Dedifferentiated amniotic fluid mesenchymal stem cell (primary cell): ENCODE data around the gene KTN1.

ENCODE experiments used
- DNase-seq: peaks from one replicate; pipeline ENCODE4 v3.0.0-alpha.2; 2016; ENCODE audit errors: extremely low spot score

The KTN1 gene

DNA sequence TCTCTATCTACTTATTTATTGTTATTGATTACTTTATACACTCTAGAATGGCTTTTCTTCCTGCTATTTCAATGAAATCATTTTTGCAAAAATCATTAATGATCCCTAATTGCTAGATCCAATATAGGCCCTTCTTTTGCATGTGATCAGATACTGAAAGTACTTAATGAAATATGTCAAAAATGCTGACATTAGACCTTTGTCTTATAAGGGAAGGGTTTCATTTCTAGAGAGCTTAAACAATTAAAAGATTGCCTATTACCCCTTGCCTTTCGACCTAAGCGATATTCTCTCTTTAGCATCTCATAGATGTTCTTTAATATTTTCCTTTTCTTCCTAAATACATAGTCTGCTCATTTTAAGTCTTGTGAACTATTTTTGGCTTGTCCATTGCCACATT, 101.1 kb downstream of the KTN1 start:
- DNase-seq, result no peak

DNA sequence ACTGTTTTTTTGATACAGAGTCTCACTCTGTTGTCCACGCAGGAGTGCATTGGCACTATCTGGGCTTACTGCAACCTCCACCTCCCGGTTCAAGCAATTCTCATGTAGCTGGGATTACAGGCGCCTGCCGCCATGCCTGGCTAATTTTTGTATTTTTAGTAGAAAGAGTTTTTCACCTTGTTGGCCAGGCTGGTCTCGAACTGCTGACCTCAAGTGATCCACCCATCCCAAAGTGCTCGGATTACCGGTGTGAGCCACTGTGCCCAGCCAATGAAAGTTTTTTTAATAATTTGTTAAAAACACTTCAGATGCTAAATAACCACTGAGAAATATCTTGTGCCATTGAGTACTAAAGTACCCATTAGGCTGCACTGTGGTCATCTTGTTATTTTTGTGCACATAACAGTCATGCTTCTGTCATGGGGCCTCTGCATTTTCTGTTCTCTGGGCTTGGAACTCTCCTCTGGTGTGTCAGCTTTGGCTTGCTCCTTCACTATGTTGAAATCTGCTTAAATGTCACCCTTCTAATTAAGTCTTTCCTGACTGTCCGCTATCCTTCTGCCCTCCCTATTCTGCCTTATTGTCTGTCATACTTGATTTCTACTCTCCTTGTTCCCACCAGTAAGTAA, 105.1 kb downstream of the KTN1 start:
- DNase-seq, result no peak

DNA sequence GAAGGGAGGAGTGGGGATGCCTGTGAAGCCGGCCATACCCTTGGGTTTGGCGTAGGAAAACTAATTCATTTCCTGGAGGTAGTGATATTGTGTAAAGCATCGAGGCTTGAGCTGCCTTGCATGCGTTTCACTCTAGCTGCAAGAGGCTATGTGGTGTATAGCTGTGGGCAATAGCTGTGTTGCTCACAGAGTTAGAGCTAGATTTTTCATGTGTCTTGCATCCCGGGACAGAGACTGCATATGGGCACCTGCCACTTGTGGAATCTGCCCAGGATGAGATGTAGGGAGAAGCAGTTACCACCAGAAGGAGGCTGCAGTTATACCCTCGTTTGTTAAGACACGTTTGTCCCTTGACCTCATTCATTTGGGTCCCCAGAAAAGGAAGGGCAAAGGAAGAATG, 106.7 kb downstream of the KTN1 start:
- no peak for DNase-seq

DNA sequence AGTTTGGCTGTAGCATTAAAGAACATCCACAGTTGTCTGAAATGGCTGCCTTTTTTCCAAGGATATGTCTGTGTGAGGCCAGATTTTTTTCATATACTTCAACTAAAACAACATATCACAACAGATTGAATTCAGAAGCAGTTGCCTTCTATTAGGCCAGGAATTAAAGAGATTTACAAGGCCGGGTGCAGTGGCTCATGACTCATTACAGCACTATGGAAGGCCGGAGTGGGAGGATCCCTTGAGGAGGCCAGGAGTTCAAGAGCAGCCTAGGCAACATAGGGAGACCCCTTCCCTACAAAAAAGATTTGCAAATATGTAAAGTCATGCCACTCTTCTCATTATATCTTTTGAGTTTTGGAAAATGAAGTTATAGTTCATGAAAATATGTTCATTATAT, 108.6 kb downstream of the KTN1 start:
- no peak for DNase-seq

DNA sequence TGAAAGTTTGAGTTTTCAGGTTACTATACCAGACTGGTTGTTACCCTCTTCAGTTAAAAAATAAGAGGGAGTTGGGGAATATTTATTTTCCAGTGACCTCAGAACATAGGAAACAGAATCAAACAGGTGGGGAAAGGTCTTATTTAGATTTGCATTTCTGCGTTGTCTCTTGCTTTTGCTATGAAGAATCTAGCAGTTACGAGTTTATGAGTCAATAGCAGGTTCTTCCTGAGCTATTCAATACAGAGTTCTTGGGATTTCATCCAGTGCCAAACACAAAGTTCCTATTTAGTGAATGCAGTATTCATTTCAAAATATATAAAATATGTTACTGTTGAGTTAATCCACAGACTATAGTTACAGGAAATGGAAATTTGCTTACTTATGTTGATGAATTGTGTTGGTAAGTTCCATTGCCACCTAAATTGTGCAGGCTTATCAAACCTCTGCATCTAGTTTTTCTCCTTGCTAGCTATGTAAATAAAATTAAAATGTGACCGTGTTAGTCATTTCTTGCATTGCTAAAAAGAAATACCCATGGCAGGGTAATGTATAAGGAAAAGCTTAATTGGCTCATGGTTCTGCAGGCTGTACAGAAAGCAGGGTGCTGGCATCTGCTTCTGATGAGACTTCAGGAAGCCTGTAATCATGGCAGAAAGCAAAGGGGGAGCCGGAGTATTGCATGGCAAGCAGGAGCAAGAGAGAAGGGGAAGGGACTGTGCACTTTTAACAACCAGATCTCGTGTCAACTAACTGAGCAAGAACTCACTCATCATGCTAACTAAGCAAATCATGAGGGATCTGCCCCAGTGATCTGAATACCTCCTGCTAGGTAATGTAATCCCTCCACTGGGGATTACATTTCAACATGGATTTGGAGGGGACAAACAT, 110.2 kb downstream of the KTN1 start:
- no peak for DNase-seq

DNA sequence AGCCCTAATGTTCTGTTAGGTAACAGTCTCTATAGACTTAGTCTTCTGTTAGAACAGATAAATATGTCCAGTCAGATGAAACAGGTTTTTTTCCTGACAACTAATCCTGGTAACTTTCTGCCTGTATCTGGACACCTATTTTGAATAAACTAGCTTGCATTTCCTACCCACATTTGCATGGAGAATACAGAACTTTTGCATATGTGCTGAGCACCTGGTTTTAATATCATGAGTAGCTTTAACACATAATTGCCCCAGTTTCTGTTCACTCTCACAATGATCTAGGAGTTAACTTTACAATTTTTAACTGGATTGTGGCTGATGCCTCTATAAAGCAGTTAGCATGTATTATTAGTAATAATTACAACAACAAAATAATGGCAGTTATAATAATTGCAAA, 111.7 kb downstream of the KTN1 start:
- DNase-seq, result no peak

DNA sequence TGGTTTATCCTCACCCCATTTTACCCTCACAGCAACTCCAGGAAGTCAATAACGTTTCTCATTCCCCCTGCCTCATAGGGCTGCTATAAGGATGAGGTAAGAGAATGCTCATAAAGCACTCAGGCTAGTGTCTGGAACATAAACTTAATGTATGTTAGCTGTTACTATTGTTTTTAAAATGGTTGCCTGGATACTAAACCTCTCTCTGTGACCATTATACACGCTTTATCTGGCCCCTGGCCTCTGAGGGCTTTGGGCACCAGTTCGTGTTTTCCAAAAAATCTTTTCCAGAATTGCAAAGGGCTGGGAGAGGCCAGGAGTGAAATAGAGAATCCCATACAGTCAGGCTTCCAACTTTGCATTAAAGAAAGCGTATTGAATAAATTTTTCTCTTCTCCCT, 113.9 kb downstream of the KTN1 start:
- no peak for DNase-seq

DNA sequence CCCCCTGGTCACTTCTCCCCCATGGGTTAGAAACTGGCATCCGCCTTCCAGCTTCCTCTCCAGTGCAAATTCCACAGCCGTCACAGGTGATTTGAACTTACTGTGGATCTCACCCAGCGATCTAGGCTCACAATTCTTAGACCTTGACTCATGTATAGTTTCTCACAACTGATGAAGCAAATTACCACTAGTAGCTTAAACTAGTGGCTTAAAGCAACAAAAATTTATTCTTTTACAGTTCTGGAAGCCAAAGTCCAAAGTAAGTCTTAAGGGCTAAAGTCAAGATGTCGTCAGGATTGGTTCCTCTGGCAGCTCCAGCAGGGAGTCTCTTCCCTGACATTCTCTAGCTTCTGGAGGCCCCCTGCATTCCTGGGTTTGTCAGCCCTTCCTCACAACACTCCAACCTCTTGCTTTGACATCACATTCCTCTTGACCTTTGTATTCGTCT, 117.4 kb downstream of the KTN1 start:
- DNase-seq, result no peak

DNA sequence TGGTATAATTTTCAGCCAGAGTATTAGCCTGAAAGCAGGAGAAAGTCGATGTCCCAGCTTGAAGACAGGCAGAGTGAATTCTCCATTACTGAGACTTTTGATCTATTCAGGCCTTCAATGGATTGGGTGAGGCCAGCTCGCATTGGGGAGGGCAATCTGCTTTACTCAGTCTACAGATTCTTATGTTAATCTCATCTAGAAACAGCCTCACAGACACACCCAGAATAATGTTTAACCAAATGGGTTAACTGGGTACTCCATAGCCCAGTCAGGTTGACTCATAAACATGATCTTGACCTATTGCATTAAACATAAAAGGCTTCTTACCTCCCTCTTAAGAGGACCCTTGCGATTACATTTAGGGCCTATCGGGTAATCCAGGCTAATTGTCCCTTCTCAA, 118.0 kb downstream of the KTN1 start:
- no peak for DNase-seq

DNA sequence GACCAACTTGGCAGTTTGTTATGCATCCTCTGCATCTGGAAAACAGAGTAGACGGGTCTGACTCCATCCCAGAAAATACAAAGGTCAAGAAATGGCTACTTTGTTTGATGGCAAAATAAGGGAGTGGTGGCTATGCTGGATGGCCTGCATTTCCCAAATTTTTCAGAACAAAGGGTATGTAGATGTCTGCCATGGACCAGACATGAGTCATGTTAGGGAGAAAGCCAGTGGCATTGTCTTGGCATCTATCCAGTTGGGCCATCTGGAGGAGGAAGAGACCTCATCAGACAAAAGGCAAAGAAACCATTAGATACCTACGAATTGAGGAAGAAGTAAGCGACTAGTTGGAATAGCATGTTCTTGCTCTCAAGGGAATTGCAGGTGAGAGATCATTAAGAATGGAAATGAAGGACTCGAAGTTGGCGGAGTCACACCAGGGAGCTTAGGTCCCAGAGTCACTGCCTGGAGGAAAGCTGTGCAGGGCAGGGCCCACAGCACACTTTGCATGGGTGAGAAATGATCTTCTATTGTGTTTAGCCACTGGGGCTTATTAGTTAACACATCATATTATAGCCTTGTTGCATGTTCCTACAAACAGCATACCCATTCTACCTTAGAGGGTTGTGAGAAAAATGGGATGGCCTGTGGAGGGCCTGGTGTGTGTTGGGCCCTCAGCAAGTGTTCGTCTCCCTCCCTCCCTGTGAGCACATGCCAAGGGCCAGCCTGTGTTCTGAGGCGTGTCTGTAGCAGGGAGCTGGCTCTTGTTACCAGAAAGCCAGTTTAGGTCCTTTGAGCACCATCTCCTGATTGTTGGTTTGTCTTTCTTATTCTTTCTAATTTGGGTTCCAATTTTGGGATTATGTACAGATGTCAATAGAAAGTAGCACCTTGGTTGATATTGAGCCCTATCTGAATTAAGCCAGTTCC, 119.4 kb downstream of the KTN1 start:
- DNase-seq, result no peak

DNA sequence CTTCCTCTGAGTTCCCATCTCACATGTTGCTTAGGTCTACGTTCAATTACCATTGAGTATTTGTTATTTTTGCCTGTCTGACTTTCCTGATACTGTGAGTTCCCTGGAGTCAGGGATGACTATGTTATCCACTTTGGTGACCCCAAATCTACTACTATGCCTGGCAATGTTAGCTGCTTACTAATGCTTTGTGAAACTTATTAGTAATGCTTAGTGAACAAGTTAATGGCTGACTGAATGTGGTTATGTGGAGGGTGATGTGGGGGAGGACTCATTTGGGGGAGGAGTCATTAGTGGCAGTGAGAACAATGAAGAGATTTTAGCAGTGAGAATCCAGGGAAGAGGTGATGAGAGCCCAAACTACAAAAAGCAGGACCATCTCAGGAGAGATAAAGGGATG, 121.6 kb downstream of the KTN1 start:
- no peak for DNase-seq

DNA sequence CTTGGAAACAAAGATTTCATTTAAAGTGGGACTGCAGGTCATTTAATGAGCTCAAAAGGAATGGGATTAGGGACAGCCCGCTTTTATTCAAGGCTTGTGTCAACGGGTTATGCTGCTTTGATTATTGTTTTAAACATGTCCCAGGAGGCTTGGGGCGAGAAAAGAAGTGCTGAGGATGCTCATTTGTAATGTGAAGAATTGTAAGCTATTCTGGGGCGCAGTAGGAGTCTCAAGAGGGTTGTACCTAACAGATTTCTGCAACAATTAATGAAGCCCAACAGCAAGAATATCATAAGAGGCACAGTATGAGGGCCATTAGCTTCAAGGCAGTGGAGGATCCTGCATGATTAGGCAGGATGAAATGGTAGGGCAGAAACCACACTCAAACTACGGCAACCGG, 122.5 kb downstream of the KTN1 start:
- no peak for DNase-seq

DNA sequence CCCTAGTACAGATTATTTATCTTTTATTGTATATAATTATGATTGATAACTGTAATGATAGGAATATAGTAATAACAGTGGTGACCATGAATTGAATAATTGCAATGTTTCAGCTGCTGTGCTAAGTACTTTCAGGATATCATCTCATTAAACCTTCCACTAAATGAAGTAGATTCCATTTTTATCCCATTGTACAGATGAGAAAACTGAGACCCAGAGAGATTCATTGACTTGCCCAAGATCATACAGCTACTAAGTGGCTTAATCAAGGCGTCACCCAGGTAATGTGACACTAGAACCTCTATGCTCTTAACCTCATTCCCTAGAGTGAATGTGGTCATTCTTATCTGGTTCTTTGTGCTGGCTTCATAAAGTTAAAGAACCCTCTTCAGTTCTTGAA, 124.6 kb downstream of the KTN1 start:
- no peak for DNase-seq

DNA sequence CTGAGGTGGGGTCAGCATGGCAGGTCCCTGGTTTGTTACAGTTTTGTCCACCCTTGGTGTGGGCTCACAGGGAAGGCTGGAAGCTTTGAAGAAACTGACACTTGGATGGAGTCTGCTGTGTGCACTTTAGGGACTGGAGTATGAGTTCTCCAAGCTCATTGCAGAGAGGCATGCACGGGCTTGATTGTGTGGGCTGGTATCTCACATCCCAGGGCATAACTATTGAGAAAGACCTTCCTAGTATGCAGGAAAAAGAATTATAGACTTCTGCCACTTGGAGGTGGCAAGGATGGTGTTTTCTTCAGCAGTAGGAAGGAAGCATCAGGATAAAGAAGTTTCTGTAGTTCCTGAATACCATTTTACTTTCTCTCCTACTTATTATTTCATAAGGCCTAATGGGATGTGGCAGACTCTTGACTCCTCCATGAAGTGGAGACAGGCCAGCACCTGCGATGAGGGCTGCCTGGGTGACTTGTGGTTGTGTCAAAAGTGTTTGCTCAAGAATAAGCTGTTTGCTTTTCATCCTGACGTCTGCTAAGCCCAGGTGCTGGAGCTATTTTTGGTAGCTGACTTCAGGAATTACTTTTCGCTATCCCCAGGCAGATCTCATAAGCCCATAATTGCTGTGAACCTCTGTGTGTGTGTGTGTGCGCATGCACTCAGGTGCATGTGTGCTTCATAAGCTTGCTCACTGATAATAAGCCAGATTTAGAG, 125.8 kb downstream of the KTN1 start:
- DNase-seq, result no peak

DNA sequence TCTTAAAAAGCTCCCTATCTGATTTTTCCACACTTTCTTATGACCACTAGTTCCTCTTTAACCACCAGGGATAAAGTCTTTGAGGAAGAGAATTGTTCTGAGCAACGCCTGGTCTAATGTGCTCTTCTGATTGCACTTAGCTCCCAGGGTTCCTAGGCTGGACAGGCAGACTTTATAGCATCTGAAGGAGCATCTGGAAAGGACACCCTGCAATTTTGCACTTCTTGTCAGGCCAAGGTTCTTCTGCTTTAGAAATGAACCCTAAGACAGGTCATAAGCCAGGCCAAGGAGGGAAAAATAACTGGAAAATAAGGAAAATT, 126.3 kb downstream of the KTN1 start:
- no peak for DNase-seq

DNA sequence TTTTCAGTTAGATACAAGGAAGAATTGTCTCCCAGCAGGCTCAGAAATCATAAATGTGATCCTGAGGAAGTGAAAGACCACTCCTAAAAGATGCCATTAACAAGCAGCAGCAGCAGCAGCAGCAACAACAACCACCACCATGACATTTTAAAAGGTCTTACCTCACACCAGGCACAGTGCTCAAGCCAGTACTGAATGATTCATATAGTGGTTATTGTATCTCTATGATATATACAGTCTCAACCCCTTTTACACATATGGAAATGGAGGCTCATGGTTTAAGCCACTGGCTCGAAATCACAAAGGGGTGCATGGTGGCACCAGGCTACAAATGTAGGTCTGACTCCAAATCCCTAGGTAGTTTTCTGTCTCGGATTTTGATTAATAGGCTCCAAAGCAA, 126.9 kb downstream of the KTN1 start:
- DNase-seq, result no peak

DNA sequence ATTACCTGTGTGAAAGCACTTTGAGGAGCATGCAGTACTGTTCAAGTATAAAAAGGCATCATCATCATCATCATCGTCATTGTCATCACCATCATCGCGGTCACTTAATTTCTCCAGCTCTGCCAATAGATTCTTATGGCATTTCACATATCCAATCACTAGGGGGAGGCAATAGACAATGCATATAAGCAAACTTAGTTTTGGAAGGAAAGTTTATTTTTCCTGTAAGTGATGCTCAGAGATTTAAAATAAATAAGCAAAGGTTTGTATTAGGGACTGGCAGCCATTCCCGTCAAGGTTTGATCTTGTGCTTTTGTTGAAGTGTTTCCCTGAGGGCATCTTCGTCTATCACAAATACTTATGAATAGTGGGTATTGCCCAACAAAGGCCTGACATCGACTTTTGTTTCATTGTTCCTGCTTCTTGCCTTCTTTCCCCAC, 127.4 kb downstream of the KTN1 start:
- DNase-seq, result peak; percentile 82

DNA sequence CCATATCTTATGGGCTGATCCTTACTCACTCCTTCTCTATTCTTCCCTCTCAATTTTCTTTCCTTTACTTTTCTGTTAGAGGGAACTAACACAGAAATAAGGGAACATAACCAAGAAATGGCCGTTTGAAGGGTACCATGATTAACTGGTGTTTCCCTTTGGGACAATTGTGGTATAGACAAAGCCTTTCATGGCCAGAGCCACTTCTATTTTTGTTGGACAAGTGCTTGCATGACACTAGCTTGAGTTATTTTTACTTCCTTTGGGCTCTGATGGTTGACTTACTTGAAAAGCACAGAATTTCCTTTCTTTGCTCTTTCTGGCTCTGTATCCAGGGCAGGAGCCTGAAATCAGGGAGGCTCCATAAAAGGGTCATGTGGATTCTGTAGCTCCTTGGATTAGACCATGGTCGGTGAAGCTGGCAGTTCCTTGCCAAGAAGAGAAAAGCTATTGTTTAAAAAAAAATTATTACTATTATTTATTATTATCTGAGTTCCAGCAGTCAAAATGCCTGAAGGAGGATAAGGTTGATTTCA, 130.6 kb downstream of the KTN1 start:
- no peak for DNase-seq

DNA sequence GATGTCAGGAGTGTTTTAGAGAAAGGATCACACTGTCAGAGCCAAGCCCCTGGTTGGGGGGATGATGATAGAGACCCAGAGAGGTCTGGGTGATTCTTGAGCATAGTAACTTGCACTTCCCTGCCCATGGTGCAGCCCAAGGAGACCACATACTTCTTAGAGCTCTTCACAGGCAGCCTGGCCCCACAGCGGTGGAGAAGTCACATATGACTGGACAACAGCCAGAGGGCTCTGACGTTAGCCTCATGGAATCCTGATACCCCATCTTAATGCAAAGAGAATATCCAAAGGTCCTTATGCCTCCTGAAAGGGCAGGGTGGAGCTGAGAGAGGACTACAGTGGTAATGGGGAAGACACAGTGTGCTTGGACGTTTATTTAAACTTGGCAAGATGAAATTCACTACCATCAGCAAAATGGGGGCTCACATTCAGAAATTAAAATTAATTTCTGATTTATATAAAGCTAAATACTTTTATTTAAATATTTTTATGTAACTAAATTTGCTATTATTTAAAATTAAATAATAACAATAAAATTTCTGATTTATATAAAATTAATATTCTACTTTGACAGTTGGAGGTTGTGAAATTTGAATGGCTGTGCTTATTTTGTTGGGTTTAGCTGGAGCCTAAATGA, 131.3 kb downstream of the KTN1 start:
- DNase-seq, result no peak

DNA sequence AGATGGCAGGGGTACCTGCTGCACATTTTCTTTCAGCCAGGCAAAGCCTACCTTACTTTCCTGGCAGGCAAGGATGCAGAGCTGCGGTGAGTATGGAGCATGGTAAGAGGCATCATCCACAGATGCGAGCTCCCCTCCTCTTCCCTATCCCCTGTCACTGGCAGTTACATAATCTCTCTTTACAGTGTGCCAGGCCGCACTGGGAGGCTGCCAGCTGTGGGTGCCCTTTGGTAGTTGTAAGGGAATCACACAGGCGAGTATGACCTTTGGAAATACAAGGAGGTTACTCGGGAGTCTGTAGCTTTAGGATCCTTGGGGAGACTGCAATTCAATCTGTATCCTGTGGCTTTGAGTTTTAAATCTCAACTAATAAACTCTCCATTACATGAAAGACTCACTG, 132.5 kb downstream of the KTN1 start:
- no peak for DNase-seq

DNA sequence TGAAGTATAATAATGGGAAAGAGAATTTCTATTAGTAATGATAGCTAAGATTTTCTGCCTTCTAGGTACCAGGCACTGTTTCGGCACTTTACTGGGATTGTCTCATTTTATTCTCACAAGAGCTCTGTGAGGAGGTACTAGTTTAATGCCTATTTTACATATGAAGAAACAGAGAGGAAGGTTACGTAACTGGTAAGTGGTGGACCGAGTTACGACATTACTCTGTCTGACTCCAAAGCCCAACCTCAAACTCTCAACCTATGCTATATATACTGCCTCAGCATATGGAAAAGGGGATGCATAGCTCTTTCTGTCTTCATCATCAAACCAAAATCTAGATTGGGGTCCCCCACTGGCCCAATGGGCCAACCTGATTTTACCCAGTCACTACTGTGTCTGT, 133.5 kb downstream of the KTN1 start:
- no peak for DNase-seq
